KMS-11 (cell line): Measurements from ENCODE around the gene LCA5L.

Experiments used
- H2AFZ ChIP-seq: fragments of 200-600 bp; sonication (generic); 2 replicates; pipeline ENCODE4 v1.6.1; 2016; ENCODE audit warnings: antibody characterized with exemption, mixed run types, low read depth
- H3K27ac ChIP-seq: fragments of 200-600 bp; sonication (generic); 2 replicates; pipeline ENCODE4 v1.6.1; 2016; ENCODE audit warnings: mild to moderate bottlenecking, mixed run types
- H3K27me3 ChIP-seq: fragments of 200-600 bp; sonication (generic); 2 replicates; pipeline ENCODE4 v1.6.1; 2017; ENCODE audit warnings: mild to moderate bottlenecking, low read depth, mixed run types, moderate library complexity; ENCODE audit not compliant: insufficient read depth
- H3K36me3 ChIP-seq: fragments of 200-600 bp; sonication (generic); 2 replicates; pipeline ENCODE4 v1.6.1; 2017; ENCODE audit warnings: mild to moderate bottlenecking, mixed run types; ENCODE audit not compliant: insufficient read depth
- H3K4me1 ChIP-seq: fragments of 200-600 bp; sonication (generic); 2 replicates; pipeline ENCODE4 v1.6.1; 2016; ENCODE audit warnings: mild to moderate bottlenecking, low read depth, mixed run types; ENCODE audit not compliant: poor library complexity, severe bottlenecking
- H3K4me2 ChIP-seq: fragments of 200-600 bp; sonication (generic); 2 replicates; pipeline ENCODE4 v1.7.0; 2016; ENCODE audit warnings: mild to moderate bottlenecking, mixed run types
- H3K4me3 ChIP-seq: fragments of 200-600 bp; sonication (generic); IDR thresholded peaks from 2 replicates; pipeline ENCODE4 v1.6.1; 2017; ENCODE audit warnings: low read depth, low read length, mixed read lengths; ENCODE audit not compliant: insufficient read depth
- H3K79me2 ChIP-seq: fragments of 200-600 bp; sonication (generic); 2 replicates; pipeline ENCODE4 v1.6.1; 2016; ENCODE audit warnings: low read depth, mixed run types; ENCODE audit not compliant: insufficient read depth
- H3K9ac ChIP-seq: fragments of 200-600 bp; sonication (generic); 2 replicates; pipeline ENCODE4 v1.6.1; 2016; ENCODE audit warnings: mild to moderate bottlenecking, mixed run types
- H4K20me1 ChIP-seq: fragments of 200-600 bp; sonication (generic); 2 replicates; pipeline ENCODE4 v1.6.1; 2016; ENCODE audit warnings: mild to moderate bottlenecking, mixed run types; ENCODE audit not compliant: insufficient read depth
- CTCF ChIP-seq: fragments of 200-600 bp; sonication (generic); conservative IDR thresholded peaks from 2 replicates; pipeline ENCODE4 v1.6.1; 2017; ENCODE audit warnings: low read depth, mild to moderate bottlenecking, antibody characterized with exemption, low read length, moderate library complexity, mixed read lengths

LCA5L gene

GRCh38 chr21:39467746-39468145, 22.2 kb upstream of the LCA5L start:
- H3K4me2 ChIP-seq = no peak overlapping the region
- no peak overlapping the region for H3K27ac ChIP-seq
- no peak overlapping the region for H3K4me3 ChIP-seq
- H3K79me2 ChIP-seq = no peaks in the 10 kb centered on the region
- H3K4me1 ChIP-seq = no peaks in the 10 kb centered on the region
- no peak overlapping the region for H3K9ac ChIP-seq
- TF ChIP-seq CTCF = no peak
- H4K20me1 ChIP-seq = no peaks in the 10 kb centered on the region
- no peaks in the 10 kb centered on the region for H3K27me3 ChIP-seq
- H3K36me3 ChIP-seq = no peaks in the 10 kb centered on the region
- H2AFZ ChIP-seq = no peak overlapping the region

- no peak overlapping the region for H3K4me2 ChIP-seq
- H3K9ac ChIP-seq = no peak overlapping the region
These were observed 21.0 kb upstream of the LCA5L start for GRCh38 chr21:39466584-39466983.

GRCh38 chr21:39463308-39463707, 17.7 kb upstream of the LCA5L start:
- H3K27ac ChIP-seq = no peak overlapping the region
- H3K27me3 ChIP-seq = no peaks in the 10 kb centered on the region
- TF ChIP-seq CTCF = no peak
- H3K36me3 ChIP-seq = no peaks in the 10 kb centered on the region
- H4K20me1 ChIP-seq = no peaks in the 10 kb centered on the region
- no peaks in the 10 kb centered on the region for H3K4me1 ChIP-seq
- no peak overlapping the region for H3K9ac ChIP-seq
- H2AFZ ChIP-seq = no peak overlapping the region
- no peaks in the 10 kb centered on the region for H3K79me2 ChIP-seq
- no peak overlapping the region for H3K4me3 ChIP-seq
- no peak overlapping the region for H3K4me2 ChIP-seq

More at GRCh38 chr21:39466584-39466983, 21.0 kb upstream of the LCA5L start:
- no peaks in the 10 kb centered on the region for H3K4me1 ChIP-seq
- no peaks in the 10 kb centered on the region for H3K79me2 ChIP-seq
- H3K27me3 ChIP-seq = no peaks in the 10 kb centered on the region
- no peak overlapping the region for H3K4me3 ChIP-seq
- H4K20me1 ChIP-seq = no peaks in the 10 kb centered on the region
- no peak overlapping the region for H2AFZ ChIP-seq
- no peak for TF ChIP-seq CTCF
- no peak overlapping the region for H3K27ac ChIP-seq
- no peaks in the 10 kb centered on the region for H3K36me3 ChIP-seq

GRCh38 chr21:39461419-39461818, 15.8 kb upstream of the LCA5L start:
- no peaks in the 10 kb centered on the region for H3K79me2 ChIP-seq
- no peaks in the 10 kb centered on the region for H3K4me1 ChIP-seq
- H3K4me3 ChIP-seq = no peak overlapping the region
- H3K27ac ChIP-seq = no peak overlapping the region
- no peaks in the 10 kb centered on the region for H3K27me3 ChIP-seq
- H3K36me3 ChIP-seq = no peaks in the 10 kb centered on the region
- H4K20me1 ChIP-seq = no peaks in the 10 kb centered on the region
- no peak overlapping the region for H3K4me2 ChIP-seq
- no peak overlapping the region for H3K9ac ChIP-seq
- no peak overlapping the region for H2AFZ ChIP-seq
- TF ChIP-seq CTCF = no peak
